ENCODE data around the gene PLAAT4. TPM values are rescaled to one million over a fixed set of nuclear protein-coding genes. Genes with fewer than 3 reads are reported as not detected.

Gene PLAAT4, protein sequence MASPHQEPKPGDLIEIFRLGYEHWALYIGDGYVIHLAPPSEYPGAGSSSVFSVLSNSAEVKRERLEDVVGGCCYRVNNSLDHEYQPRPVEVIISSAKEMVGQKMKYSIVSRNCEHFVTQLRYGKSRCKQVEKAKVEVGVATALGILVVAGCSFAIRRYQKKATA
- 18.3 and 29.6 TPM in 2 replicates for total RNA-seq (2014; rRNA removed; shearing (Covaris generic))

DNA sequence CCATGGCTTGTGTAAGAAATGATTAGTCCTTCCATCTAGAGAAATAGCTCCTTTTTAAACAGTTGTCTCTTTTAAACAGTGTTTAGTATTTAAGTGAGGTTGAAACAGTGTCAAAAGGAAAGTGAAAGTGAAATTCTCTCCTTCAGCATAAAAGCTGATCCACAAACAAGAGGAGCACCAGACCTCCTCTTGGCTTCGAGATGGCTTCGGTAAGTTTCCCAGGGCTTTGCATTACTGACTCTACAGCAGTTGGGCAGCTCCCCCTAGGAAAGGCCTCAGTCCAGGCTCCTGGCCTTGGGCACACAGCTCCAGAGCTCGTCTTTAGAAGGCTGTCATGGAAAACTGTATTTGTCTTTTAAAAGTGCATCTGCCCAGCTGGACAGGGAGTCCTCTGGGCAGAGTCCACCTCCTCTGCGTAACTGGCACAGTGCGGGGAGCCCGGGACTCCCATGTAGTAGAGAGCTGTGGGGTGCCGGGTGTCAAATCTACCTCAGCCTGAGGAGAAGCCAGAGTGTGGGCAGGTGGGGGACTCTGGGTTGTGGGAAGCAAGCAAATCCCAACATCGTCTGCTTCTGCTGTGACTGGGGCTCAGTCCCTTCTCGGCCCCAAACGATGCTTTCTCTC is at the start of gene PLAAT4:
Gene PLAAT4 (plus strand): TSS at position 140 of the 624 bp plus-strand sequence. CDS start 61 bp downstream, at position 201.
- DNase-seq (ENCODE audit: low read depth): peak; percentile 57

DNA sequence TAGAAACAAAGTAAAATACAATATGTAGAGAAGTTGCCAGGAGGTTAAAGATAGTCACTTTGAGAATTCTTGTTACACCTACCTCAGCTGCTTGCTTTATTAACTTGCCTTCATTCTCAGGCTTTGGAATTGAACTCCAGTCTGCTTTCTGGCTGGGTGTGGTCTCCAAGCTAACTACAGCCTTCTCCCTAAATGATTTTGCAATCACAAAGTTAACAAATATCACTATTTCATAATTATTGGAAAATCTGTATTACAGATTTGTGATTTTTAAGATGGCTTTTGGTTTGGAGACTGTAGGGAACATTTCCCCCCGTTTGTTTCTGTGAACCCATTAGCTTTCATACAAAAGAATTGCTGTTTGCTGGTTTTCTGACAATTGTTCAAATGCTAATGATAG is 47.8 kb upstream of the PLAAT4 start:
- DNase-seq (ENCODE audit: low read depth): no peak

DNA sequence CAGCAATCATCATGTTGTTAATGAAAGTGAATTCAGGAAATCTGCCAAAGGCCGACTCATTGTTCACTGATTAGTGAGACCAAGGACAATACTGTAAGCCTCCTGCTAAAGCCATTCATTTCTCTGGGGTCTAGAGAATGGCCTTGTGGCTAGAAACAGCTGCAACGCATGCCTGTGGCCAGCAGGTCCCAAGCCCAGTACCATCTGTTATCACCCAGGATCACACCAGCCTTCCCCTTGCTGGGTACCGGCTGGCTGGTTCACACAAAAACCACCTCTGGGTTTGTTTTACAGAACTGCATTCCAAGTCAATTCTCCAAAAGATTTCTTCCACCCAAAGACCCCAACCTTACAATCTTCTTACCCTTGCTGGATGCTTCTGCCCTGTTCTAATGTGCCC is 46.7 kb upstream of the PLAAT4 start:
- DNase-seq (ENCODE audit: low read depth): no peak

DNA sequence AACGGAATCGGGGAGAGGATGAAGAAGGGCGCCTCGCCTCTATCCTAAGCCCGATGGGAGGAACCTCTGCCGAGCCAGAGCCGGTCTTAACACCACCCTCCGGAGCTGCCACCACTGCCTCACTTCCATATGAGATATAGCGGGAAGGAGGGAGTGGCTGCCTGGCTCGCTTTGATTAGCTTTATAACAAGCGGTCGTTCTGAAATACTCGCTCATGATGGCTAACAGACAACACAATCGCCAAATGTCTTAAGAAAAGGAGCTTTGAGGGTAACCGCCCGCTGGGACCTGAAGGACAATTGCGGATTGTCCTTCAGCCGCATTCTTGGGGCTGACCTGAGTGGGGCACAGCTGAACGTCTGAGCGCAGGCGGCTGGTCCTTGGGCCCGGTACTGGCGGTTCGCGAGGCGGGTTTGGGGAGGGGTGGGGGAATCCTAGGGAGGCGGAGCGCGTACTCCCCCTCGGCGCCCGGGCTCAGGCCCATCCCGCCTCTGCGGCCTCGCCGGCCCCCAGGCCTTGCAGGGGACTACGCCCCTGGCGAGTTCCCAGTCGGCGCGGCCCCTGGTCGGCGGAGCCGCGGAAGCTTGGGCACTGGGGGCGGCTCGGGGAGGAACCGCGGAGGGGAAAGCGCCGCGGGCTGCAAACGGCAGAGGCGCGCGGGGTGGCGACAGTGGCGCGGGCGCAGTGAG is 45.9 kb upstream of the PLAAT4 start, which contains the start of gene PLAAT5:
Gene PLAAT5 (minus strand): TSS at position 617 of the 689 bp plus-strand sequence. CDS start 133 bp downstream, at position 484.
- no peak for DNase-seq (ENCODE audit: low read depth)

DNA sequence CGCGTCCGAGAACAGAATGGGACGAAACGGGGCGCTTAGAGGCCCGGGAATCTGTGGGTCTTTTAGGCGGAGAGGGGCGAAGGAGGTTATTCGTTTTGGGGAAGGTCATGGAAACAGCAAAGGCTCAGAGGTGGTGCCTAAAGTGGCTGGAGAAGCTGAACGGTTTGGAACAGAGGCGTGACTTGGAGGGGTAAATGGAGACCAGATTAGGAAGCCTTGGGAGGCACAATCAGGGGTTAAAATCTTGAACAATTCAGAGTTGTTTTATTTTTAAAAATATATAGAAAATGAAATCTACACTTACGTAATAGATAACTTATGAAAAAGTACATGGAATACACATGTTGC is 45.4 kb upstream of the PLAAT4 start:
- DNase-seq (ENCODE audit: low read depth): no peak

DNA sequence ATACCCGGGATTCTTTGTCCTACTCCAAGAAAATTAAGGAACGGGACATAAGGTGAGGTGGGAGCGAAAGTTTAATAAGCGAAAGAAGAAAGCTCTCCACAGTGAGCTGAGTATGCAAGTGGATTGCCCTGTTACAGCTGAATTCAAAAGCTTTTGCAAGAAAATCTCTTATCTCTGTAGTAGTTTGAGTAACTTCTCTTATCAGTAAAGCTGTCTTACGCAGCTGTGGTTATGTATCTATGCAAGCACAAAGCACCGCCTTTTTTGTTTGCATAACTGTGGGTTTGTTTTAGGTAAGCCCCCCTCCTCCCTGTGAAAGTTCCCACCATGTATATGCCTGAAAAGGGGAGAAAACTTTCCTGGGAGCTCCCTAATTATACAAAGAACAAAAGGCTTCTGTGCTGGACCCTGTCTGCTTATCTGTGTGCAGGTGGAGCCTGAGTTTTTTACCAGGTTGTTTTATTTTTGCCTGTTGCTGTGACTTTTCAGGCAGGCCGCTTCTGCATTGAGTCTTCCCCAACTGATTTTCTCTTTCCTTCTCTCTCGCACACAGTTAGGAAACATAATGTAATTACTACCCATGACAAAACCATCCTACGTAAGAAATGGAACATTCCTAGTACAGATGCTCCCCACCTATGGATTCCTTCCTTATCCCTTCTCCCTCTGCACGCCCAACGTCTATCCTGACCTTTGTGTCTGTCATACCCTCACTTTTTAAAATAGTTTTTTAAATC is 44.8 kb upstream of the PLAAT4 start:
- no peak for DNase-seq (ENCODE audit: low read depth)

DNA sequence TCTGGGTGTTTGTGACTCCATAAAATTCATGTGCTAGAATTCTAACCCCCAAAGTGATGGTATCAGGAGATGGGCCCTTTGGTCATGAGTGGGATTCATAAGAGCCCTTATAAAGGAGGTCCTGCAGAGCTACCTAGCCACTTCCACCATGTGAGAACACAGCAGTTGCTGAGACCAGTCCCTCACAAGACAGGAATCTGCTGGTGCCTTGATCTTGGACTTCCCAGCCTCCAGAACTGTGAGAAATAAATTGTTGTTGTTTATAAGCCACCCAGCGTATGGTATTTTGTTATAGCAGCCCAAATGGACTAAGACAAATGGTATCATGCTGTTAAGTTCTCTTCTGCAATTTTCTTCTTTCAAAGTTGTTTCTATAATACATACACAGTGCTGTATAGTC is 44.2 kb upstream of the PLAAT4 start:
- no peak for DNase-seq (ENCODE audit: low read depth)

DNA sequence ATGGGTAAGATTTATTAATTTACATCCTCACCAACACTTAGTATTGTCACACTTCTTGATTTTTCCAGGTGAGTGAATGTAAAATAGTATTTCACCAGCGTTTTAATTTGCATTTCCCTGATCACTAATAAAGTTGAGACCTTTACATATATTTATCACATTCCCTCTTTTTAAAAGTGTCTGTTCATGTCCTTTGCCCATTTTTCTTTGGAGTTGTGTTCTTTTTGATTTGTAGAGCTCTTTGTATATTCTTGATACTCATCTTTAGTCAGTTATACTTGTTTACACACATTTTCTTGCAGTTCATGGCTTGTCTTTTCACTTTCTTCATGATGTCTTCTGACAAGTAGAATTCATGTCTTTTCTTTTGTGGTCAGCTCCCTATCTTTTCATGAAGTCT is 43.5 kb upstream of the PLAAT4 start:
- DNase-seq (ENCODE audit: low read depth): no peak

DNA sequence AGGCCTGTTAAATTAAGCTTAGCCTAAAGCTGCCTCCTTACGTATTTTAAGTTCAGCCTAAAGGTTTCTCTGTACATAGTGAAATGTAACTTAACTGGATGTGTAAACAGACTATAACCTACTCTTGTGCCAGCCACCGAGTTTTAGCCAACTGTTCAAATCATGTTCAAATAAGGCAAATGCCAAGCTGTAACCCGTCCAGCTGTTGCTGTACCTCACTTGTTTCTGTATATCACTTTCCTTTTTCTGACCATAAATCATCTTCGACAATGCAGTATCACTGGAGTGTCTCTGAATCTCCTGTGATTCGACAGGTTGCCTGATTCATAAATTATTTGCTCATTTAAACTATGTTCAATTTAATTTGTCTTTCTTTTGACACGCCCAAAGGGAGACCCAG is 41.6 kb upstream of the PLAAT4 start:
- DNase-seq (ENCODE audit: low read depth): no peak

DNA sequence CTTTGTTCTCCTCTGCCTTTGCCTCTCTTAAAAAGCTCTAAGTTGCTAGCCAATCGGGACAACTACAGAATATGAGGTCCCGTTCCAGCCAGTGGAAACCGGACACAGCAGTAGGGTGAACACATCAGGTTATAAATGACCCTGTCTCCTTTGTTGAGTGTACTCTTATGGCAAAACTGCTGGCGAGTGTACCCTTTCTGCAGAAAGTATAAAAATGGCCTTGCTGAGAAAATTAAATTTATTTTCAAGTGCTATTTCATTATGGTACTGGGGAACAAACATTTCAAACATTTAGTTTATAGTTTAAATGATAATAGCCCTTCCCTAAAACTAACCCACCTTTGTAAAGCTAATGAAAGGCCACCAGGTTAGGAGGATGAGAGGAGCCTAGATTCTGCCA is 36.7 kb upstream of the PLAAT4 start:
- DNase-seq (ENCODE audit: low read depth): no peak

DNA sequence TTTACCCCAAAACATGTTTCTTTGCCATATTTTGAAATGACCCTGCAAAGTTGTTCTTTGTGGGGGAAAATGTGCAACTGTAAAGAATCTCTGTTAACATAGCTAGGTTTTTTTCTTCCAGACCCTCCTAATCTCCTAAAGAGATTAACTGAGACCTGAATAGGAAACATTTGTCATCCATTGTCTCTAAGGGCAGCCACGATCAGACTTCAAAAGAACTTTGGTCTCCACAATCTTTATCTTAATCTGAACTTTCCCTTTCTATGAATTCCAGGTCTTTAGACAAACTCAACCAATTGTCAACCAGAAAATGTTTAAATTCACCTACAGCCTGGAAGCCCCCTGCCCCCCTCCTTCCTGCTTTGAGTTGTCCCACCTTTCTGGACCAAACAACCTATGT is 35.4 kb upstream of the PLAAT4 start:
- DNase-seq (ENCODE audit: low read depth): no peak

DNA sequence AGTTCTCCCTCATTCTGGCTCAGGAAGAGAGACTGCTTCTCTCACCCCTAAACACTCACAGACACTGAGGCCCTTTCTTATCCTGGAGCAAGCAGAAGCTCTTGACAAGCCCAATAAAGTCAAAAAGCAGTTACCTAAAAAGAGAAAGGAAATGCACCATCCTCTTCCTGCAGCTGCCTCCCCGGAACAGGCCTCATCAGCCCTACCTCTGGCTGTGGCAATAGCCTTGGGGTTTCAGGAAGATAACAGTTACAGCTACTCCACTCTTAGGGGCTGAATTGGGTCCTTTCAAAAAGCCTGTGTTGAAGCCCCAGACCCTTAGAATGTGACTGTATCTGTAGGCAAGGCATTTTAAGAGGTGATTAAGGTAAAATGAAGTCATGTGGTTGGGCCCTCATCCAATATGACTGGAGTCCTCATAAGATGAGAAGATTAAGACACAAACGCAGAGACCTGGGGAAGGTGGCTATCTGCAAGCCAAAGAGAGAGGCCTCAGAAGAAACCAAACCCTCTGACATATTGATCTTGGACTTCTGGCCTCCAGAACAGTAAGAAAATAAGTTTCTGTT is 34.3 kb upstream of the PLAAT4 start:
- no peak for DNase-seq (ENCODE audit: low read depth)

DNA sequence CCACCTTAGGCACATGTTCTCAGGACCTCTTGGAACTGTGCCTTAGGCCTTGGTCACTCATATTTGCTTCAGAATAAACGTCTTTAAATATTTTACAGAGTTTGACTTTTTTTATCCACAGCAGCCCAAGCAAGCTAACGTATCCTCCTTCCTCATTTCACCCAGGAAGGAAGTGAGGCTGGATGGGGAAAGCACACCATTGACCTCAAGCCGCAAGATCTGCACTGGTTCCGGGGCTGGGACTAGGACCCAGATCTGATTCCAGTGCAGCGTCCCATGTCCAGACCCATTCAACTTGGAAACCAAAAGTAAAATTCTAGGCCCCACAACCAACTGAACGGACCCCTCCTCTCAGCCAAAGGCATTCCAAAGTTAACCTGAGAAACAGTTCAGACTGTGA is 33.1 kb upstream of the PLAAT4 start:
- DNase-seq (ENCODE audit: low read depth): no peak

DNA sequence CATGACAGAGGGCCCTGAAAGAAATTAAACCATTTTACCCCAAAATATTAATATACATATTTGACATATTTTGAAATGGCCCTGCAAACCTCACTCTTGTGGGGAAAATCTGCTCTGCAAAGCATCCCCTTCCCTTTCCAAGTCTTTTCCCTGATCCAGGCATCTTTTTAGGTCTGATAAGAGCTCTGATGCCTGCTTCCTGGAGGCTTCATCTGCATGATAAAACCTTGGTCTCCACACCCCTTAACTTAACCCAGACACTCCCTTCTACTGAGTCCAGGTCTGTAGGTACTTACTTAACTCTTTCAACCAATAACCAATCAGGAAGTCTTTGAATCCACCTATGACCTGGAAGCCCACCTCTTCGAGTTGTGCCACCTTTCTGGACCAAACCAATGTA is 32.6 kb upstream of the PLAAT4 start:
- DNase-seq (ENCODE audit: low read depth): no peak

DNA sequence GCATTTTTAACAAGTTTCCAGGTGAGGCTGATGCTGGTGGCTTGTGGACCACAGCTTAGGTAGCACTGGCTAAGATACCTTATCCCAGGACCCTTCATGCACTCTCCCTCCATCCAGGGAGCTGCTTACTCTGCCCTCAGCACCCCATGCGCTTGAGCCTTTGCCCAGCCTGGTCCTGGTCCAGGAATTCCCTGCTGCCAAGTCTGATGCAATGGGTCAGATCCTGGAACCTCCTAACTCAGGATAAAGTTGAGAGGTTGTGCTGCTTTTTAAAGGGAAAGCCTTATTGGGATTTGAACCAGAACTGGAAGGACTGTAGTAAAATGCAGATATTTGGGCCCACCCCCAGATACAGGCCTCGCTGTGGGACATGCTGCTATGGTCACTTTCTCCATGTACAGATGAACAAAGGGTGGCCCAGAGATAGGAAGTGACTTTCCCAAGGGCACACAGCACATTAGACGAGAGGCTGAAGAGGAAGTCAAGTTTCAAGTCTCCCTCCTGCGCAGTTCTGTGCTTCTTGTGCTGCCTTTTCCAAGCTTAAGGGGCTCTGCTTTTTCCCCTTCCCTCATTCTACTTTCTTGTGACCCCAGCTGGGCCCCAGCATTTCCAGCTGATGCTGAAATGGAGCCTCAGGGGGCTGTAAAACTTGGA is 31.5 kb upstream of the PLAAT4 start:
- no peak for DNase-seq (ENCODE audit: low read depth)

DNA sequence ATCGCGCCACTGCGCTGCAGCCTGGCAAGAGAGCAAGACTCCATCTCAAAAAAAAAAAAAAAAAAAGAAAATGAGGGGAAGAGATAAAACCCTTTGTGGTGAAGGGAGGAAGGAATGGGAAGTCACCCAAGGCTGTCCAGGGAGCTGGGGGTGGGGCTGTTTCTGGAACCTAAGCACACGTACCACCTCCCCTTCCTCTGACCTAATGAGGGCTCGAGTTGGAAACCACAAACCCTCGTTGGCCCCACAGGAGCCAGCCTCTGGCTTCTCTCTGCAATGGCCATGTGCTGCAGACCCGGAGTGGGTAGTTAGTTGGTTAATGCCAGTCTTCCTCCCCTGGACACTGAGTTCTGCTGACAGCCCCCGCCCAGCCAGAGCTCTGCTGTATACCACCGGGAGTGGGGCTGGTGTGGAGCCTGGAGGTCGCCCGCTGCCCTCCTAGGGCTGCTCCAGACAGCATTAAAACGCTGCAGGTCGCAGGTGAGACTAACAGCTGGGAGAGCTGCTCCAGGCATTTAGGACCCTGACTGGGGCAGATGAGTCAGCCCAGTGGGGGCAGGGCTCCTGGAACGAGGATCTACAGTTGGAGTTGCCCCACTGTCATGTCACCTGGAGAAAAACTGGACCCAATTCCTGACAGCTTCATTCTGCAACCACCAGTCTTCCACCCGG is 30.6 kb upstream of the PLAAT4 start, which contains the start of gene LGALS12:
Gene LGALS12 (plus strand): TSS at position 228 of the 672 bp plus-strand sequence. CDS start 375 bp downstream, at position 603.
- peak; percentile 47 for DNase-seq (ENCODE audit: low read depth)

DNA sequence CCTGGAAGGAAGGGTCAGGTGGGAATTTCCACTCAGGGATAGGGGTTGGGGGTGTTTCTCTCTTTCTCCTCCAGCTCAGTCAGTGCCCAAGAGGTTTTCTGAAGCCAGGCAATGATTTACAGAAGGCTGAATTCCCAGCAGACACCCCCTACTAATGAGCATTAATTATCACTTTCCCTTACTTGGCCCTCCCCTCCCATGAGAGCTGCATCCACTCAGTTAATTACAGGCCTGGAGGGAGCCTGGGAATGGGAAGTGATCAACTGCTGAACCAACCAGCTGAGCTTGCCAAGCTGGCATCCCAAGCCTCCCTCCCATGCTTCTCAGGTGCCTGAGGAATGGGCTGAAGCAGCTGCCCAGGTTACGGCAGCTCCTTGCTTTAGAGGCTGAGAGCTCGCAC is 29.7 kb upstream of the PLAAT4 start:
- no peak for DNase-seq (ENCODE audit: low read depth)

DNA sequence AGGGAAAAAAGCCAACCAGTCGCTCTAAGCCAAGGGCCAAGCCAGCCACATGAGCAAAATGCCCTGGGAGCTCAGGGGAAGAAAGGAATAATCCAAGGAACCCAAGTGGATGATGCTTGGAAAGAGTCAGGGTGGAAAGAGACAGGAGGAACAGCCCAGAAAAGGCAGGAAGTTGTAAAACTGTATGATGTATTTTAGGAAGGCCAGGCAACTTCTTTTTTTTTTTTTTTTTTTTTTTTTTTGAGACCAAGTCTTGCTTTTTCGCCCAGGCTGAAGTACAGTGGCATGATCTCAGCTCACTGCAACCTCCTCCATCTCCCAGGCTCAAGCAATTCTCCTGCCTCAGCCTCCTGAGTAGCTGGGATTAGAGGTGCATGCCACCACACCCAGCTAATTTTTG is 29.1 kb upstream of the PLAAT4 start:
- no peak for DNase-seq (ENCODE audit: low read depth)

DNA sequence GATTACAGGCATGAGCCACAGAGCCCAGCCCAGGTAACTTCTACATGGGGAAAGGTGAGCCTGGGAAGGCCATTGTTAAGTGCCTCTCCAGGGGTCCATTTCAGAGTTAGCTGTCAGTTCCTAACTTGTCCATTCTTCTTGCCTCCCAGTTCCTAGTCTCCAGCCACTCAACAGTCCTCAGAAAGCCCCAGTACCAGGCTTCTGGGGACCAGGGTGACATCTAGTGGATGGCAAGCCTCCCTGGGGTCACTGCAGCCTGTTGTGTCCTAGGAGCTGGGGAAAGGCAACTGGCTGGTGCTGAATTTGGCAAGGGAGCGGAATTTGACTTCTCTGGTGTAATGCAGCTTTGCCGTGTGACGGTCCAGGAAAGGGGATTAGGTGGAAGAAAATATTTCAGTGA is 28.6 kb upstream of the PLAAT4 start:
- DNase-seq (ENCODE audit: low read depth): no peak

DNA sequence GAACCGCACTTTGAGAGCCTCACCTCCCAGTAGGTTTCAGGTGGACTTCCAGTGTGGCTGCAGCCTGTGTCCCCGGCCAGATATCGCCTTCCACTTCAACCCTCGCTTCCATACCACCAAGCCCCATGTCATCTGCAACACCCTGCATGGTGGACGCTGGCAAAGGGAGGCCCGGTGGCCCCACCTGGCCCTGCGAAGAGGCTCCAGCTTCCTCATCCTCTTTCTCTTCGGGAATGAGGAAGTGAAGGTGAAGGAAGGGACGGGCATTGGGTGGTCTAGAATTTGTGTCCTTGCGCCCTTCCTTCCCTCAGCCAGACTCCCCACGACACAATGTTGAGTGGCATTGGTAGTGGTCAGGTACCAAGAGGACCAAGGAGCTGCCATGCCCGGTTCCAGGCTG is 27.9 kb upstream of the PLAAT4 start:
- no peak for DNase-seq (ENCODE audit: low read depth)

All from Daoy (cell line).